GM13977 (cell line): ENCODE results near the gene DPYSL4.

Source experiments
- DNase-seq: peaks from one replicate; pipeline ENCODE4 v3.0.0; 2012; ENCODE audit warnings: low spot score
- CTCF ChIP-seq: IDR thresholded peaks from 2 replicates; pipeline ENCODE4 v1.5.1; 2012; ENCODE audit warnings: mild to moderate bottlenecking, control low read depth; ENCODE audit not compliant: insufficient read depth; ENCODE audit errors: extremely low read depth, missing control alignments
- in situ Hi-C: fragments of 300-500 bp; cut with MboI; formaldehyde crosslinking; loops from one replicate; pipeline ENCODE4 v1.12.0; 2022; ENCODE audit warnings: low sequenced_read_pairs, low pct_unique_long_range_greater_than_20kb, mixed read lengths, inconsistent platforms; ENCODE audit not compliant: unreplicated experiment

DPYSL4 gene

DNA sequence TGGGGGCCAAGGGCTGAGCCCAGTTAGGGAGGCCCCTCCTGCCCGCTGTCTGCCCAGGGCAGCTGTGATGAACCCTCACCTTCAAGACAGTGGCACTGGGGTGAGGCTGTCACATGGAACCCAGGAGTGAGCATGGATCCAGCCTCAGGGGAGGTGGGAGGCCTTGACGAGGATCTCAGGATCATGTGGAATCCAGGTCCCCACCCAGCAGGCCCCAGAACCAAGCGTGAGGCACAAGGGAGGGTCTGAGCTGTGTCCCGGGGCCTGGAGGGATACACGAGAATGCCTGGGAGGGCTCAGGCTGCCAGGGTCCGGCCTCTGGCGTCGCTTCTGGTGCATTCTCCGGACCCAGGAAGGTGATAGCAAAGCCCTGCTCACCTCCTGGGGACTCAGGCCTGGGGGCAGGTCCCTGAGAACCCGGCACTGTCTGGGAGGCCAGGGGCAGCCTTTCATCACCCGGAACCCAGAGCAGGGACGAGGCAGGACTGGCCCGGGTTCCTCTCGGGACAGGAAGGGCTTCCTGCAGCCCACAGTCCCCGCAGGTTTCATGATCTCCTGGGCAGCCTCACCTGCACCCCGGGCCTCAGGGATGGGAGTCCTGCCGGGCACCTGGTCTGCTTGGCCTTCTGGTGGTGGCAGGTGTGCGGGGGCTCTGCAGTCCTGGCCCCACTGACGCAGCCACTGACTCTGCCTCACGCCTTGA is 17.5 kb downstream of the DPYSL4 start:
- no peak for TF ChIP-seq CTCF
- DNase-seq: no peak
- in situ Hi-C loops: loop anchor here (25.0 kb wide), 1 partner anchor 433 kb away; no protein-coding TSS in a partner anchor

DNA sequence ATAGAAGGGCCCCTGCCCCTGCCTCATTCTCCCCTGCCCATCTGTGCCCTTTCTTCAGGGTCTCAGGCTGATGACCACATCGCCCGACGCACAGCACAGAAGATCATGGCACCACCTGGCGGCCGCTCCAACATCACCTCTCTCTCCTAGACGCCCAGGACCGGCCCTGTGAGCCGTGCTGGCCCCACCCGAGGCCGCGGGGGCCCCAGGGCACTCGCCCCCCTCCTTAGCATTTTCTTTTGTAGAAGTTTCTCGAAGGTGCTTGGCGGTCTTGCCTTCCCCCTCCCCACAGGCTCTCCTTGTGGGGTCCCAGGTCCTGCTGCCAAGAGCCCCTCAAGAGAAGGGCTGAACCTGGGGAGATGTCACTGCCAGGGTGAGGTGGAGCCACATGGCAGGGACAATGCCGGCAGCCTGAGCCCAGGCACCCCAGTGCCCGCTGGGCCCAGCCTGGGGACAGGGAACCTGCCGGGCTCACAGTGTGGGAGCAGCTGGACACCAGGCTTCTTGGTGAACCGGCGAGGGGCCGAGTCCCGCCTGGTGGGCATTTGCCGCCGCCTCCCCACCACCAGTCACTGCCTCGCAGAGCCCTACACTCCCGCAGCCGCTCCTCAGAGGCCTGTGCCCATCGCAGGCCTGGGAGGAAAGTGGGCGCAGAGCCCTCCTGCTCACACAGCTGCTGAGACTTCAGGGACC is 18.2 kb downstream of the DPYSL4 start:
- no peak for DNase-seq
- TF ChIP-seq CTCF: no peak
- in situ Hi-C loops: loop anchor here (25.0 kb wide), 1 partner anchor 432 kb away; no protein-coding TSS in a partner anchor

- in situ Hi-C loops: loop anchor here (25.0 kb wide), 1 partner anchor 431 kb away; no protein-coding TSS in a partner anchor
- DNase-seq: no peak
- TF ChIP-seq CTCF: no peak
These were observed 19.1 kb downstream of the DPYSL4 start for GRCh38 chr10:132205650-132206376.

GRCh38 chr10:132206377-132206745 is 19.6 kb downstream of the DPYSL4 start:
- in situ Hi-C loops: loop anchor here (25.0 kb wide), 1 partner anchor 431 kb away; no protein-coding TSS in a partner anchor
- no peak for DNase-seq
- TF ChIP-seq CTCF: no peak

DNA sequence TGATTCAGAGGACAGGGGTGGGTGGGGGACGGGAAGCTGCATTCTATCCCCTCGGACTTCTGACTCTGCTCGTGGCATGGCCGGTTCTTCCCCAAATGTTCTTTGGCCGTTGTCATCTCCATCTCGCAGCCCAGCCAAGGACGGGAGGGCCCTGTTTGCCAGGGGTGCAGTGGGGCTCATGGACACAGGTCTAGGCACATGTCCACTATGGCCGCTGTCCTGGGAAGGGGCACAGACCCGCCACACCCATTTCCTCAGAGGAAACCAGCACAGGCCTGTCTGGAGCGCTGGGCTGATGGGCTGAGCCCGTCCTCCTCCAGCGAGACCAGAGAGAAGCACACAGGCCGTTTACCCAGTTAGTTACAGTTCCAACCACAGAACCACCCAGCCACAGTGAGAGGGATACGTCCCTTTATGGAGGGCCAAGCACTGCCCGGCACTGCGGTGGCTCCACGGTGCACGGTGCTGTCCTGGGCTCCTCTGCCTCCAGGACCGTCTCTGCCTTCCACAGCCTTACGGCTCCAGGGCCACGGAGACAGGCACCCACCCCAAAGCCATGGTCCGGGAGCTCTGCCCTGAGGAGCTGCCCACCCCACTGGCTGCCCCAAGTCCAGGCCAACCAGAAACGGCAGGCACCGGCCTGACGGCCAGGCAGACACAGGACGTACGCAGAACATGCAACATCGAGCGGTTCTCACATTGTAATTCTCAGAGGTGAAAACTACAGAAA is 20.2 kb downstream of the DPYSL4 start:
- DNase-seq: no peak
- TF ChIP-seq CTCF: no peak
- in situ Hi-C loops: loop anchor here (25.0 kb wide), 1 partner anchor 430 kb away; no protein-coding TSS in a partner anchor
